SU-DHL-6 (cell line): ENCODE results near the gene RPL22.

Experiments
- H2AFZ ChIP-seq: fragments of 200-600 bp; sonication (generic); 2 replicates; pipeline ENCODE4 v1.6.1; 2014; ENCODE audit warnings: low read depth, mild to moderate bottlenecking, moderate library complexity, mixed read lengths, antibody characterized with exemption, low read length; ENCODE audit not compliant: severe bottlenecking
- H3F3A ChIP-seq: fragments of 200-600 bp; shearing (Covaris generic); 2 replicates; pipeline ENCODE4 v1.6.0; 2016; ENCODE audit warnings: antibody characterized with exemption, mild to moderate bottlenecking; ENCODE audit not compliant: insufficient read depth
- H3K27ac ChIP-seq: fragments of 200-600 bp; sonication (generic); 2 replicates; pipeline ENCODE4 v1.5.1; 2016; ENCODE audit warnings: low read depth, mild to moderate bottlenecking, low read length, moderate library complexity, mixed read lengths
- H3K27me3 ChIP-seq: fragments of 200-600 bp; sonication (generic), shearing (Covaris generic); 2 replicates; pipeline ENCODE4 v1.6.0; 2014; ENCODE audit warnings: mild to moderate bottlenecking, low read length
- H3K36me3 ChIP-seq: fragments of 200-600 bp; sonication (generic); 2 replicates; pipeline ENCODE4 v1.6.1; 2014; ENCODE audit warnings: mild to moderate bottlenecking, low read length, mixed read lengths
- H3K4me2 ChIP-seq: fragments of 300-600, 200-600 bp; shearing (Covaris generic), sonication (generic); 2 replicates; pipeline ENCODE4 v1.6.0; 2014; ENCODE audit warnings: low read length, low read depth, mild to moderate bottlenecking; ENCODE audit not compliant: poor library complexity, severe bottlenecking
- H3K4me3 ChIP-seq: fragments of 200-600 bp; sonication (generic); 2 replicates; pipeline ENCODE4 v1.5.1; 2014; ENCODE audit warnings: antibody characterized with exemption, low read length, mild to moderate bottlenecking, mixed read lengths; ENCODE audit not compliant: insufficient read depth, poor library complexity, severe bottlenecking
- H3K79me2 ChIP-seq: fragments of 200-600 bp; sonication (generic); 2 replicates; pipeline ENCODE4 v1.6.1; 2014; ENCODE audit warnings: mild to moderate bottlenecking, low read length, moderate library complexity; ENCODE audit not compliant: insufficient read depth
- H3K9ac ChIP-seq: fragments of 200-600 bp; sonication (generic); 2 replicates; pipeline ENCODE4 v1.7.0; 2014; ENCODE audit warnings: mild to moderate bottlenecking, low read length
- H3K9me2 ChIP-seq: fragments of 200-600 bp; sonication (generic); replicated peaks from 2 replicates; pipeline ENCODE4 v1.6.1; 2014; ENCODE audit warnings: low read length; ENCODE audit not compliant: insufficient read depth
- H3K9me3 ChIP-seq: fragments of 200-600 bp; sonication (generic); 2 replicates; pipeline ENCODE4 v1.6.1; 2014; ENCODE audit warnings: low read length, mixed read lengths; ENCODE audit not compliant: insufficient read depth
- H4K20me1 ChIP-seq: fragments of 200-600 bp; sonication (generic); 2 replicates; pipeline ENCODE4 v1.6.1; 2014; ENCODE audit warnings: low read depth, mild to moderate bottlenecking, antibody characterized with exemption, low read length, moderate library complexity, mixed read lengths
- EZH2phosphoT487 ChIP-seq: fragments of 200-600 bp; sonication (generic), shearing (Covaris generic); conservative IDR thresholded peaks from 2 replicates; pipeline ENCODE4 v1.6.1; 2018; ENCODE audit warnings: mild to moderate bottlenecking, antibody characterized with exemption, low read length, moderate library complexity, mixed read lengths
- TF ChIP-seq, protein P1 (sequence below): fragments of 200-600 bp; sonication (generic); IDR thresholded peaks from one replicate; pipeline ENCODE4 v1.5.1; 2017; ENCODE audit warnings: antibody characterized with exemption, mild to moderate bottlenecking, low read length, moderate library complexity; ENCODE audit not compliant: insufficient read depth, poor library complexity, severe bottlenecking

RPL22 gene

GRCh38 chr1:6144647-6145395, 54.6 kb downstream of the RPL22 start:
- Histone ChIP-seq H3K4me3 (no peak overlapping the region), H3K79me2 (no peaks in the 10 kb centered on the region), H3K27me3 (no peaks in the 10 kb centered on the region), H4K20me1 (no peaks in the 10 kb centered on the region), H3F3A (no peaks in the 10 kb centered on the region), H3K4me2 (no peak overlapping the region), H3K9me2 (no peaks in the 10 kb centered on the region), H3K9ac (no peak overlapping the region), H3K9me3 (no peaks in the 10 kb centered on the region), H3K36me3 (no peaks in the 10 kb centered on the region), H2AFZ (no peak overlapping the region), H3K27ac (no peak overlapping the region)
- TF ChIP-seq EZH2phosphoT487 = no peak
- TF ChIP-seq, protein P1, sequence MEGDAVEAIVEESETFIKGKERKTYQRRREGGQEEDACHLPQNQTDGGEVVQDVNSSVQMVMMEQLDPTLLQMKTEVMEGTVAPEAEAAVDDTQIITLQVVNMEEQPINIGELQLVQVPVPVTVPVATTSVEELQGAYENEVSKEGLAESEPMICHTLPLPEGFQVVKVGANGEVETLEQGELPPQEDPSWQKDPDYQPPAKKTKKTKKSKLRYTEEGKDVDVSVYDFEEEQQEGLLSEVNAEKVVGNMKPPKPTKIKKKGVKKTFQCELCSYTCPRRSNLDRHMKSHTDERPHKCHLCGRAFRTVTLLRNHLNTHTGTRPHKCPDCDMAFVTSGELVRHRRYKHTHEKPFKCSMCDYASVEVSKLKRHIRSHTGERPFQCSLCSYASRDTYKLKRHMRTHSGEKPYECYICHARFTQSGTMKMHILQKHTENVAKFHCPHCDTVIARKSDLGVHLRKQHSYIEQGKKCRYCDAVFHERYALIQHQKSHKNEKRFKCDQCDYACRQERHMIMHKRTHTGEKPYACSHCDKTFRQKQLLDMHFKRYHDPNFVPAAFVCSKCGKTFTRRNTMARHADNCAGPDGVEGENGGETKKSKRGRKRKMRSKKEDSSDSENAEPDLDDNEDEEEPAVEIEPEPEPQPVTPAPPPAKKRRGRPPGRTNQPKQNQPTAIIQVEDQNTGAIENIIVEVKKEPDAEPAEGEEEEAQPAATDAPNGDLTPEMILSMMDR = no peak

GRCh38 chr1:6144175-6144574, 55.2 kb downstream of the RPL22 start:
- no peak for TF ChIP-seq EZH2phosphoT487
- TF ChIP-seq, protein P1 = no peak
- H3K4me3 ChIP-seq = no peak overlapping the region
- H4K20me1 ChIP-seq = no peaks in the 10 kb centered on the region
- H3K27ac ChIP-seq = no peak overlapping the region
- no peaks in the 10 kb centered on the region for H3K27me3 ChIP-seq
- no peaks in the 10 kb centered on the region for H3K9me3 ChIP-seq
- H3K9me2 ChIP-seq = no peaks in the 10 kb centered on the region
- H3K4me2 ChIP-seq = no peak overlapping the region
- no peaks in the 10 kb centered on the region for H3K36me3 ChIP-seq
- no peak overlapping the region for H2AFZ ChIP-seq
- no peaks in the 10 kb centered on the region for H3F3A ChIP-seq
- no peak overlapping the region for H3K9ac ChIP-seq
- H3K79me2 ChIP-seq = no peaks in the 10 kb centered on the region

DNA sequence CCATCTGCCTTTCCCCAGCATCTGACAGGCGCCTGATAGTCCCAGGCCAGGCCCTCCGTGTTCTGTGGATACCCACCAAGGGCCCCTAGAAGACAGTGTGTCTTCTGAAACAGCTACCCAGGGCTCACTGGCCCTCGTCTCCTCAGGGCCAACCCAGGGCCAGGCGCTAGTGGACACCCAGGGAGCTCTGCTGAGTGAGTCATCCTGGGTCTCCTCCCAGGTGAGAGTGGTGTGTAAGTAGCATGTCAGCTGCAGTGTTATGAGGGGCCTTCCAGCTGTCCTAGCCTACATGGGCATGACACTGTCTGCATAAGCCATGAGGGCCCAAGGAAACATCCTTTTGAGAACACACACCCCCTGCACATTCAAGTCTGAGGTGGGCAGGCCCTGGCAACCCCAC, 56.0 kb downstream of the RPL22 start:
- H2AFZ ChIP-seq = no peak overlapping the region
- TF ChIP-seq, protein P1 = no peak
- TF ChIP-seq EZH2phosphoT487 = no peak
- H3K9ac ChIP-seq = no peak overlapping the region
- H3K9me3 ChIP-seq = no peaks in the 10 kb centered on the region
- no peak overlapping the region for H3K4me3 ChIP-seq
- no peaks in the 10 kb centered on the region for H3K9me2 ChIP-seq
- H3F3A ChIP-seq = no peaks in the 10 kb centered on the region
- no peaks in the 10 kb centered on the region for H3K36me3 ChIP-seq
- H3K79me2 ChIP-seq = no peaks in the 10 kb centered on the region
- H3K27ac ChIP-seq = no peak overlapping the region
- no peak overlapping the region for H3K4me2 ChIP-seq
- H3K27me3 ChIP-seq = no peaks in the 10 kb centered on the region
- no peaks in the 10 kb centered on the region for H4K20me1 ChIP-seq
